ENCODE measurements around the gene TMED9.

DNA sequence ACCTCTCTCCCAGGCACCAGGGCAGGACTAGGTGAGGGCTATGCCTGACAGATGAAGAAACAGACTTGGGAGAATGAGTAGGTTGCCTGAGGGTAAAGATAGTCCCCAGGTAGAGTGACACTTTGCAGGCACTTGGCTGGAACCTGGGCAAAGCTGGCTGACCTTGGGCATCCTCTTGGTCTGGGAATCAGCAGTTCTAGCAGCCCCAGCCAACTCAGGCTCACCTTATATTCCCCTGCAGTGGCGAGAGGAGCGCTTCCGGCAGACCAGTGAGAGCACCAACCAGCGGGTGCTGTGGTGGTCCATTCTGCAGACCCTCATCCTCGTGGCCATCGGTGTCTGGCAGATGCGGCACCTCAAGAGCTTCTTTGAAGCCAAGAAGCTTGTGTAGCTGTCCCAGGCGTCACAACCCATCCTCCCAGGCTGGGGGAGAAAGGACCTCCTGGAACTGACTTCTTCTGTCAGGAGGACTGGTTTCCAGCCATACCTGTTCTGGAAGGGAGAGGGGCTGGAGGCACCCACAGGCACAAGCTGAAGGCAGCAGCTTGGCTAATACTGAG is 3.1 kb downstream of the TMED9 start:
- TF ChIP-seq, protein P1, sequence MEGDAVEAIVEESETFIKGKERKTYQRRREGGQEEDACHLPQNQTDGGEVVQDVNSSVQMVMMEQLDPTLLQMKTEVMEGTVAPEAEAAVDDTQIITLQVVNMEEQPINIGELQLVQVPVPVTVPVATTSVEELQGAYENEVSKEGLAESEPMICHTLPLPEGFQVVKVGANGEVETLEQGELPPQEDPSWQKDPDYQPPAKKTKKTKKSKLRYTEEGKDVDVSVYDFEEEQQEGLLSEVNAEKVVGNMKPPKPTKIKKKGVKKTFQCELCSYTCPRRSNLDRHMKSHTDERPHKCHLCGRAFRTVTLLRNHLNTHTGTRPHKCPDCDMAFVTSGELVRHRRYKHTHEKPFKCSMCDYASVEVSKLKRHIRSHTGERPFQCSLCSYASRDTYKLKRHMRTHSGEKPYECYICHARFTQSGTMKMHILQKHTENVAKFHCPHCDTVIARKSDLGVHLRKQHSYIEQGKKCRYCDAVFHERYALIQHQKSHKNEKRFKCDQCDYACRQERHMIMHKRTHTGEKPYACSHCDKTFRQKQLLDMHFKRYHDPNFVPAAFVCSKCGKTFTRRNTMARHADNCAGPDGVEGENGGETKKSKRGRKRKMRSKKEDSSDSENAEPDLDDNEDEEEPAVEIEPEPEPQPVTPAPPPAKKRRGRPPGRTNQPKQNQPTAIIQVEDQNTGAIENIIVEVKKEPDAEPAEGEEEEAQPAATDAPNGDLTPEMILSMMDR (IDR thresholded peaks at IDR 0.05), result no peak
- TF ChIP-seq POLR2A (IDR thresholded peaks at IDR 0.05), result no peak
- TF ChIP-seq POLR2AphosphoS5 (IDR thresholded peaks at IDR 0.05), result no peak

Measured in upper lobe of left lung (tissue), 4 donors.